ENCODE data around the gene LHFPL3. TPM values are rescaled to one million over a fixed set of nuclear protein-coding genes. Genes with fewer than 3 reads are reported as not detected.

The LHFPL3 gene
- total and polyA plus RNA-seq, 9 of the 15 experiments (the other 6 are each of a cell fraction or from before 2014, with no cell fraction given), result 0.21 to 0.52 TPM; not detected in 7

GRCh38 chr7:104758504-104758903 is 430.1 kb downstream of the LHFPL3 start:
- no peak for ATAC-seq
- H4K20me1 ChIP-seq (replicated peaks; ENCODE audit: control insufficient read depth, insufficient read depth, low read length), result no peaks in the 10 kb centered on the region
- no TSS peak for BruUV-seq (replicated peaks)
- H3K4me2 ChIP-seq (ENCODE audit: insufficient read depth, low read length), result no peak overlapping the region
- H3K4me1 ChIP-seq (replicated peaks in 1 of 2; ENCODE audit: control insufficient read depth in 2 of 2, insufficient read depth in 2 of 2, low read length in 2 of 2), result no peaks in the 10 kb centered on the region
- 0% methylated on average over 4 of the region's 4 CpGs for WGBS (ENCODE audit: insufficient coverage, low coverage, missing lambda C conversion rate)
- TF ChIP-seq BRF2 (IDR thresholded peaks at IDR 0.05; ENCODE audit: borderline replicate concordance, insufficient read depth, insufficient read length) (no peak), CREB3 (tag; conservative IDR thresholded peaks at IDR 0.05; ENCODE audit: low read depth) (no peak), SREBF1 (IDR thresholded peaks at IDR 0.05; ENCODE audit: borderline replicate concordance, low read depth, low read length) (no peak), FIP1L1 (IDR thresholded peaks at IDR 0.05; ENCODE audit: low read depth, low read length, poor library complexity, severe bottlenecking) (no peak), HDAC1 (IDR thresholded peaks at IDR 0.05) (no peak), STAT5A (IDR thresholded peaks at IDR 0.05; ENCODE audit: borderline replicate concordance, low read length) (no peak), GABPB1 (CRISPR knock-in tag; IDR thresholded peaks at IDR 0.05) (no peak), TFAP4 (CRISPR knock-in tag; IDR thresholded peaks at IDR 0.05; ENCODE audit: borderline replicate concordance) (no peak), MBD1 (CRISPR knock-in tag; IDR thresholded peaks at IDR 0.05) (no peak), CBFA2T3 (IDR thresholded peaks at IDR 0.05) (no peak), BHLHE40 (IDR thresholded peaks at IDR 0.05; ENCODE audit: low read length) (no peak), HOMEZ (CRISPR knock-in tag; IDR thresholded peaks at IDR 0.05) (no peak), HOXB6 (CRISPR knock-in tag; IDR thresholded peaks at IDR 0.05; ENCODE audit: borderline replicate concordance) (no peak)
- FAIRE-seq, result no peak
- H3K27ac ChIP-seq (ENCODE audit: extremely low read depth, low read depth, low read length), result no peak overlapping the region
- intact Hi-C loops (cut with micrococcal nuclease) (no loop called here), in situ Hi-C loops (cut with MboI) (no loop called here)
- H2AFZ ChIP-seq (ENCODE audit: low read depth, low read length), result no peak overlapping the region
- no peak for DNase-seq (ENCODE audit: extremely low read depth in 1 of 4, low spot score in 3 of 4)
- H3K79me2 ChIP-seq (ENCODE audit: control insufficient read depth, insufficient read depth, low read length), result no peaks in the 10 kb centered on the region
- no peaks in the 10 kb centered on the region for H3K9me1 ChIP-seq (ENCODE audit: control insufficient read depth, insufficient read depth, low read length)
- H3K9me3 ChIP-seq (replicated peaks; ENCODE audit: control insufficient read depth, insufficient read depth, low read depth, low read length), result no peaks in the 10 kb centered on the region
- POLR2A ChIA-PET, result no interaction called here
- peaks cover 0 to 6% of the 10 kb centered on the region in 2 experiments; a peak in 2 of 5 replicates for H3K27me3 ChIP-seq (ENCODE audit: control insufficient read depth in 2 of 2, insufficient read depth in 2 of 2, low read length in 2 of 2)
- H3K4me3 ChIP-seq, result no peak overlapping the region
- H3K9ac ChIP-seq (ENCODE audit: insufficient read depth in 1 of 2, low read depth in 2 of 2, low read length in 2 of 2), result no peak overlapping the region
- H3K36me3 ChIP-seq (ENCODE audit: control insufficient read depth, insufficient read depth, low read length), result no peaks in the 10 kb centered on the region
- CTCF ChIA-PET (ENCODE audit: low intra/inter-chr PET ratio), result no interaction called here

Data from K562 (cell line).